Cardiac muscle cell (in vitro differentiated cells and primary cell): ENCODE data around the gene ASGR2. TPM values are rescaled to one million over a fixed set of nuclear protein-coding genes. Genes with fewer than 3 reads are reported as not detected.

Experiments used
- DNase-seq, 2 donors: peaks; one replicate each; pipeline versions ENCODE4 v3.0.0 to v3.0.0-alpha.2; 2010 to 2017; ENCODE audit warnings: low read depth in 1 of 2, low spot score in 1 of 2
- H3K27ac ChIP-seq: fragments of 200-600 bp; sonication (generic); 2 replicates; pipeline ENCODE4 v1.5.1; 2016
- H3K27me3 ChIP-seq: fragments of 200-600 bp; sonication (generic); 2 replicates; pipeline ENCODE4 v1.6.0; 2016; ENCODE audit warnings: control low read depth
- H3K36me3 ChIP-seq: fragments of 200-600 bp; sonication (generic); 2 replicates; pipeline ENCODE4 v1.5.1; 2016; ENCODE audit warnings: control low read depth
- H3K4me1 ChIP-seq: fragments of 200-600 bp; sonication (generic); 2 replicates; pipeline ENCODE4 v1.8.1; 2017; ENCODE audit warnings: low read depth, mild to moderate bottlenecking, mixed run types
- H3K4me3 ChIP-seq: fragments of 200-600 bp; sonication (generic); 2 replicates; pipeline ENCODE4 v1.5.1; 2016; ENCODE audit warnings: mild to moderate bottlenecking
- H3K9me3 ChIP-seq: fragments of 200-600 bp; sonication (generic); 2 replicates; pipeline ENCODE4 v1.5.1; 2017; ENCODE audit warnings: low read depth, mild to moderate bottlenecking, control low read depth
- polyA plus RNA-seq: library from polyadenylated mRNA; unstranded; fragments of >200 nt; fragmentation: Nextera tagmentation; extraction: Ambion mirVana; gene quantifications from 2 replicates; pipeline ENCODE4 v1.2.1, GENCODE V29; 2016
- total RNA-seq: library from RNA; depleted of rRNA; stranded (reverse); fragments of >200 nt; gene quantifications from 2 replicates; pipeline ENCODE4 v1.2.3, GENCODE V29; 2016
- TF ChIP-seq, protein P1 (sequence below): IDR thresholded peaks from 2 replicates; pipeline ENCODE4 v1.5.1; 2012; ENCODE audit warnings: low read depth, mild to moderate bottlenecking, low read length

ASGR2 gene
- total and polyA plus RNA-seq, 2 experiments from 2014 or later = 0.10 TPM; not detected in 1

- no peaks in the 10 kb centered on the region for H3K27me3 ChIP-seq
Observed at GRCh38 chr17:7112510-7113108, 2.0 kb downstream of the ASGR2 start.

GRCh38 chr17:7111784-7112509 lies 2.7 kb downstream of the ASGR2 start:
- no peaks in the 10 kb centered on the region for H3K27me3 ChIP-seq
- TF ChIP-seq, protein P1, sequence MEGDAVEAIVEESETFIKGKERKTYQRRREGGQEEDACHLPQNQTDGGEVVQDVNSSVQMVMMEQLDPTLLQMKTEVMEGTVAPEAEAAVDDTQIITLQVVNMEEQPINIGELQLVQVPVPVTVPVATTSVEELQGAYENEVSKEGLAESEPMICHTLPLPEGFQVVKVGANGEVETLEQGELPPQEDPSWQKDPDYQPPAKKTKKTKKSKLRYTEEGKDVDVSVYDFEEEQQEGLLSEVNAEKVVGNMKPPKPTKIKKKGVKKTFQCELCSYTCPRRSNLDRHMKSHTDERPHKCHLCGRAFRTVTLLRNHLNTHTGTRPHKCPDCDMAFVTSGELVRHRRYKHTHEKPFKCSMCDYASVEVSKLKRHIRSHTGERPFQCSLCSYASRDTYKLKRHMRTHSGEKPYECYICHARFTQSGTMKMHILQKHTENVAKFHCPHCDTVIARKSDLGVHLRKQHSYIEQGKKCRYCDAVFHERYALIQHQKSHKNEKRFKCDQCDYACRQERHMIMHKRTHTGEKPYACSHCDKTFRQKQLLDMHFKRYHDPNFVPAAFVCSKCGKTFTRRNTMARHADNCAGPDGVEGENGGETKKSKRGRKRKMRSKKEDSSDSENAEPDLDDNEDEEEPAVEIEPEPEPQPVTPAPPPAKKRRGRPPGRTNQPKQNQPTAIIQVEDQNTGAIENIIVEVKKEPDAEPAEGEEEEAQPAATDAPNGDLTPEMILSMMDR = no peak
- no peak for DNase-seq
- no peak overlapping the region for H3K4me3 ChIP-seq
- no peaks in the 10 kb centered on the region for H3K36me3 ChIP-seq
- no peak overlapping the region for H3K27ac ChIP-seq
- no peaks in the 10 kb centered on the region for H3K9me3 ChIP-seq
- H3K4me1 ChIP-seq = no peaks in the 10 kb centered on the region

More at GRCh38 chr17:7112510-7113108, 2.0 kb downstream of the ASGR2 start:
- DNase-seq = no peak
- Histone ChIP-seq H3K9me3 (no peaks in the 10 kb centered on the region), H3K4me1 (no peaks in the 10 kb centered on the region), H3K4me3 (no peak overlapping the region), H3K36me3 (no peaks in the 10 kb centered on the region), H3K27ac (no peak overlapping the region)
- TF ChIP-seq, protein P1 = no peak

DNA sequence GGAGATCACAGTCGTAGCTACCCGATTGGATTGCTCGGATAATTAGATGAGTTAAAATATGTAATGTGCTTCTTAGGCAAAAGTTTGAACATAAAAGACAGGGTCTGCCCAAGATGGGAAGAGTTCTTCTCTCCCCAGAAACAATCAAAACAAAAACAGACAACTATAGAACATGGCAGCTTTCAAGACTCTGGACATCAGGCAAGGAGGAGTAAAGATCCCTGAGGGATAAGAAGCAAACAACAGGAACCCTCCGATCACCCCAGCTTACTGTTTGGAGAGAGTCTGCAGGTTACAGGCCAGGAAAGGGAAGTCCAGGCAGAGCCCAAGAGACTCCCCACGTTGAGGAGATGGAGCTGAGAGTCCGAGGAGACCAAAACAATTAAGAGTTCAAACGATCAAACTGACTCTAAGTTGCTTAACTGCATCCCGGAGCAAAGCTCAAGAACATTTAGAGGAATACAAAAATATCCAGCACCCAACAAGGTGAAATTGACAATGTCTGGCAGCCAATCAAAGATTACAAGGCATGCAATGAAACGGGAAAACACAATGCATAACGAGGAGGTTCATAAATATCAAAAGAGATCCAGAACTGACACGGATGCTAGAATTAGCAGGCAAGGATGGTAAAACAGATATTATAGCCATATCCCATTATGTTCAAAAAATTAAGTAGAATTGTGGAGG lies 3.9 kb downstream of the ASGR2 start:
- DNase-seq = no peak
- TF ChIP-seq, protein P1 = no peak

GRCh38 chr17:7109461-7110322 lies 4.9 kb downstream of the ASGR2 start:
- no peak overlapping the region for H3K4me3 ChIP-seq
- H3K36me3 ChIP-seq = no peaks in the 10 kb centered on the region
- TF ChIP-seq, protein P1 = no peak
- no peak overlapping the region for H3K27ac ChIP-seq
- H3K4me1 ChIP-seq = no peaks in the 10 kb centered on the region
- H3K9me3 ChIP-seq = no peaks in the 10 kb centered on the region
- DNase-seq = no peak
- H3K27me3 ChIP-seq = no peaks in the 10 kb centered on the region

More for the DNA sequence above, 3.9 kb downstream of the ASGR2 start:
- H3K9me3 ChIP-seq = no peaks in the 10 kb centered on the region
- H3K27ac ChIP-seq = no peak overlapping the region
- no peak overlapping the region for H3K4me3 ChIP-seq
- H3K36me3 ChIP-seq = no peaks in the 10 kb centered on the region
- H3K27me3 ChIP-seq = no peaks in the 10 kb centered on the region
- no peaks in the 10 kb centered on the region for H3K4me1 ChIP-seq

- H3K4me3 ChIP-seq = no peak overlapping the region
- H3K27ac ChIP-seq = no peak overlapping the region
- H3K9me3 ChIP-seq = no peaks in the 10 kb centered on the region
- H3K27me3 ChIP-seq = no peaks in the 10 kb centered on the region
- H3K4me1 ChIP-seq = no peaks in the 10 kb centered on the region
- H3K36me3 ChIP-seq = no peaks in the 10 kb centered on the region
- no peak for DNase-seq
- TF ChIP-seq, protein P1 = no peak
Observed at GRCh38 chr17:7108981-7109380, 5.6 kb downstream of the ASGR2 start.
